B cell (primary cell): ENCODE data around the gene SNX11. TPM values are rescaled to one million over a fixed set of nuclear protein-coding genes. Genes with fewer than 3 reads are reported as not detected.

Experiments
- ATAC-seq: fragments of 200-7000 bp; cut with Tn5 transposase; one replicate; pipeline ENCODE4 v1.10.0; 2021; ENCODE audit warnings: low read depth, mild to moderate bottlenecking, moderate number of reproducible peaks, moderate library complexity
- CTCF ChIA-PET: fragments of 350-600 bp; sonication (Branson Sonifier 250); formaldehyde crosslinking; loops from one replicate; lab custom pipeline; 2021; ENCODE audit warnings: antibody characterized with exemption, inconsistent platforms; lab: Charles Lee
- POLR2A ChIA-PET: fragments of 350-600 bp; sonication (Branson Sonifier 250); formaldehyde crosslinking; loops from one replicate; lab custom pipeline; 2021; ENCODE audit warnings: antibody characterized with exemption; lab: Charles Lee
- DNase-seq: peaks from one replicate; pipeline ENCODE4 v3.0.0; 2013
- H2AFZ ChIP-seq: 2 replicates; pipeline ENCODE4 v1.6.1; 2012; ENCODE audit warnings: mild to moderate bottlenecking, low read depth, low read length; ENCODE audit not compliant: insufficient read depth, poor library complexity, severe bottlenecking
- H3K27ac ChIP-seq, 2 donors: 1 replicate in 1 of 2; 2 replicates in 1 of 2; pipeline ENCODE4 v1.5.1; 2012 to 2013; ENCODE audit warnings: low read length in 2 of 2, mild to moderate bottlenecking in 2 of 2, moderate library complexity in 1 of 2
- H3K27me3 ChIP-seq, 4 experiments: fragments of 200-600 bp in 1 of 4; sonication (generic) in 1 of 4; replicated peaks in 1 of 4; 1 replicate in 2 of 4; 2 replicates in 2 of 4; pipeline versions ENCODE4 v1.6.1 to v1.7.0; 2013 to 2016; ENCODE audit warnings: low read length in 3 of 4, mild to moderate bottlenecking in 2 of 4, mixed read lengths in 1 of 4, moderate library complexity in 1 of 4; ENCODE audit not compliant: insufficient read depth in 4 of 4, control insufficient read depth in 3 of 4; ENCODE audit errors: control extremely low read depth in 1 of 4
- H3K36me3 ChIP-seq, 2 experiments: replicated peaks in 1 of 2; 1 replicate in 1 of 2; 2 replicates in 1 of 2; pipeline versions ENCODE4 v1.6.1 to v1.7.1; 2013; ENCODE audit warnings: low read length in 1 of 2; ENCODE audit not compliant: insufficient read depth in 2 of 2, control insufficient read depth in 1 of 2; ENCODE audit errors: control extremely low read depth in 1 of 2, extremely low read depth in 1 of 2
- H3K4me1 ChIP-seq, 2 donors: fragments of 200-600 bp in 1 of 2; sonication (generic) in 1 of 2; 1 replicate in 1 of 2; 2 replicates in 1 of 2; pipeline versions ENCODE4 v1.5.1 to v1.6.1; 2013 to 2017; ENCODE audit warnings: low read length in 2 of 2; ENCODE audit not compliant: control insufficient read depth in 2 of 2, insufficient read depth in 2 of 2
- H3K4me2 ChIP-seq: replicated peaks from 2 replicates; pipeline ENCODE3; 2012; ENCODE audit warnings: mild to moderate bottlenecking, low read depth, low read length; ENCODE audit not compliant: poor library complexity, severe bottlenecking
- H3K4me3 ChIP-seq, 5 experiments: fragments of 200-600 bp in 1 of 5; sonication (generic) in 1 of 5; 1 replicate in 3 of 5; 2 replicates in 2 of 5; pipeline versions ENCODE4 v1.5.1 to v1.7.0; 2011 to 2016; ENCODE audit warnings: low read length in 4 of 5, mild to moderate bottlenecking in 4 of 5, low read depth in 2 of 5, control low read depth in 1 of 5, moderate library complexity in 1 of 5; ENCODE audit not compliant: insufficient read depth in 1 of 5; ENCODE audit errors: control extremely low read depth in 1 of 5, extremely low read depth in 1 of 5
- H3K79me2 ChIP-seq: fragments of 200-600 bp; sonication (generic); one replicate; pipeline ENCODE4 v1.6.0; 2016; ENCODE audit warnings: low read length; ENCODE audit not compliant: control insufficient read depth, insufficient read depth
- H3K9ac ChIP-seq: fragments of 200-600 bp; sonication (generic); 2 replicates; pipeline ENCODE4 v1.6.1; 2017; ENCODE audit warnings: mild to moderate bottlenecking, low read length, moderate library complexity
- H3K9me3 ChIP-seq, 3 donors: one replicate each; pipeline versions ENCODE4 v1.6.1 to v1.7.1; 2013; ENCODE audit warnings: low read length in 2 of 3; ENCODE audit not compliant: control insufficient read depth in 2 of 3, insufficient read depth in 1 of 3; ENCODE audit errors: control extremely low read depth in 1 of 3
- H4K20me1 ChIP-seq: 2 replicates; pipeline ENCODE4 v1.6.0; 2012; ENCODE audit warnings: mild to moderate bottlenecking, low read length; ENCODE audit not compliant: insufficient read depth, control insufficient read depth, poor library complexity, severe bottlenecking
- H3K27ac Mint-ChIP-seq: one replicate; pipeline ENCODE4 v1.8.0; 2021; ENCODE audit warnings: mixed read lengths
- H3K27me3 Mint-ChIP-seq: one replicate; pipeline ENCODE4 v1.8.0; 2021; ENCODE audit warnings: mixed read lengths
- H3K4me1 Mint-ChIP-seq: one replicate; pipeline ENCODE4 v1.8.0; 2021; ENCODE audit warnings: mixed read lengths
- H3K4me3 Mint-ChIP-seq: one replicate; pipeline ENCODE4 v1.8.0; 2021; ENCODE audit warnings: mixed read lengths
- H3K9me3 Mint-ChIP-seq: one replicate; pipeline ENCODE4 v1.8.0; 2022; ENCODE audit warnings: mixed read lengths; ENCODE audit not compliant: insufficient read depth
- EZH2 ChIP-seq: IDR thresholded peaks from 2 replicates; pipeline ENCODE4 v1.6.1; 2012; ENCODE audit warnings: borderline replicate concordance, low read depth, mild to moderate bottlenecking, moderate library complexity, low read length; ENCODE audit not compliant: insufficient read depth, poor library complexity, severe bottlenecking
- WGBS: methylation state at CpG from one replicate; pipeline ENCODE4 v1.1.5; 2013; ENCODE audit warnings: missing lambda C conversion rate; ENCODE audit not compliant: insufficient coverage; 5-methylcytosine and 5-hydroxymethylcytosine counted together
- intact Hi-C: fragments of 100-400 bp; cut with micrococcal nuclease; formaldehyde crosslinking; loops from one replicate; pipeline ENCODE4 v1.10.0; 2022
- polyA plus RNA-seq: library from polyadenylated mRNA; depleted of rRNA; stranded (reverse); fragments of >200 nt; gene quantifications from 2 replicates; pipeline ENCODE4 v1.2.3, GENCODE V29; 2012
- total RNA-seq, 2 donors: library from RNA; stranded (reverse); fragments of 120-200 nt in 1 of 2; gene quantifications; 1 replicate in 1 of 2; 2 replicates in 1 of 2; pipeline versions ENCODE4 v1.2.3 to v1.2.4, GENCODE V29; 2013 to 2022
- TF ChIP-seq, protein P1 (sequence below): fragments of 200-600 bp; IDR thresholded peaks from one replicate; pipeline ENCODE4 v1.8.0; 2022; ENCODE audit warnings: antibody characterized with exemption, mild to moderate bottlenecking

SNX11 gene
- total and polyA plus RNA-seq, 2 donors (not counting 1 experiment from before 2014, with no cell fraction given): 25.6 to 42.0 TPM

DNA sequence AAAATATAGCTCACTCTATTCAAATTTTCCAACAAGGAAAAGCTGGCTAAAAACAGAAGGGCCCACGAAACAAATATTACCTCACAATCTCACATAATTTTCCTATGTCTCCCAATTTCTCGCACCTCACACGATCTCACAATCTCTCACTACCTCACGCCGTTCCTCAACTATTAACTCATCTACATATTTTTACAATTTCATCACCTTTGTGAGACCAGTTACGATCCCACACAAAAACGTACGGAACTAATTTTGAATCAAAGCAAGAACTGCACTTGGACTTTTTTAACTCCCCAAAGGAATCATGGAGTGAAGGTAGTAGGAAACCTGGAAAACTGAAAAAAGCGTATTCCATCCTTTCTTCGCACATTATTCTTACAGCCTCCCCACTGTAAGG is 7.4 kb upstream of the SNX11 start:
- Histone ChIP-seq H2AFZ (no peak overlapping the region), H3K9me3 (peaks cover 0 to 4% (median 4%) of the 10 kb centered on the region in 3 donors), H3K4me3 (peak overlapping the region in 2 of 5 experiments; percentile 68 to 85), H3K36me3 (peaks cover 0 to 5% of the 10 kb centered on the region in 2 experiments), H3K27me3 (no peaks in the 10 kb centered on the region), H3K9ac (no peak overlapping the region), H3K79me2 (peaks cover 60% of the 10 kb centered on the region), H3K27ac (no peak overlapping the region), H3K4me2 (peak overlapping the region; percentile 84), H3K4me1 (peaks cover 18 to 27% of the 10 kb centered on the region in 2 donors), H4K20me1 (peaks cover 14% of the 10 kb centered on the region)
- Mint-ChIP-seq H3K4me3 (peak overlapping the region; percentile 91), H3K27me3 (no peaks in the 10 kb centered on the region), H3K27ac (peak overlapping the region; percentile 93), H3K4me1 (peaks cover 42% of the 10 kb centered on the region), H3K9me3 (no peaks in the 10 kb centered on the region)
- TF ChIP-seq, protein P1, sequence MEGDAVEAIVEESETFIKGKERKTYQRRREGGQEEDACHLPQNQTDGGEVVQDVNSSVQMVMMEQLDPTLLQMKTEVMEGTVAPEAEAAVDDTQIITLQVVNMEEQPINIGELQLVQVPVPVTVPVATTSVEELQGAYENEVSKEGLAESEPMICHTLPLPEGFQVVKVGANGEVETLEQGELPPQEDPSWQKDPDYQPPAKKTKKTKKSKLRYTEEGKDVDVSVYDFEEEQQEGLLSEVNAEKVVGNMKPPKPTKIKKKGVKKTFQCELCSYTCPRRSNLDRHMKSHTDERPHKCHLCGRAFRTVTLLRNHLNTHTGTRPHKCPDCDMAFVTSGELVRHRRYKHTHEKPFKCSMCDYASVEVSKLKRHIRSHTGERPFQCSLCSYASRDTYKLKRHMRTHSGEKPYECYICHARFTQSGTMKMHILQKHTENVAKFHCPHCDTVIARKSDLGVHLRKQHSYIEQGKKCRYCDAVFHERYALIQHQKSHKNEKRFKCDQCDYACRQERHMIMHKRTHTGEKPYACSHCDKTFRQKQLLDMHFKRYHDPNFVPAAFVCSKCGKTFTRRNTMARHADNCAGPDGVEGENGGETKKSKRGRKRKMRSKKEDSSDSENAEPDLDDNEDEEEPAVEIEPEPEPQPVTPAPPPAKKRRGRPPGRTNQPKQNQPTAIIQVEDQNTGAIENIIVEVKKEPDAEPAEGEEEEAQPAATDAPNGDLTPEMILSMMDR: no peak
- no peak for TF ChIP-seq EZH2
- POLR2A ChIA-PET: interaction anchor here (2.2 kb wide), 1 partner anchor 11 kb away, joined by 8 read pairs; no protein-coding TSS in a partner anchor
- intact Hi-C loops: loop anchor here (10.0 kb wide), 2 partner anchors 805 to 1095 kb away; partner anchors contain the start of gene UBE2Z
- DNase-seq: no peak
- CTCF ChIA-PET: interaction anchor here (1.0 to 2.9 kb wide), 5 partner anchors 11 to 73 kb away, joined by 3 to 13 read pairs (median 4); partner anchors contain the start of gene NFE2L1
- ATAC-seq: no peak
- 93% methylated on average over 7 of the region's 10 CpGs for WGBS

DNA sequence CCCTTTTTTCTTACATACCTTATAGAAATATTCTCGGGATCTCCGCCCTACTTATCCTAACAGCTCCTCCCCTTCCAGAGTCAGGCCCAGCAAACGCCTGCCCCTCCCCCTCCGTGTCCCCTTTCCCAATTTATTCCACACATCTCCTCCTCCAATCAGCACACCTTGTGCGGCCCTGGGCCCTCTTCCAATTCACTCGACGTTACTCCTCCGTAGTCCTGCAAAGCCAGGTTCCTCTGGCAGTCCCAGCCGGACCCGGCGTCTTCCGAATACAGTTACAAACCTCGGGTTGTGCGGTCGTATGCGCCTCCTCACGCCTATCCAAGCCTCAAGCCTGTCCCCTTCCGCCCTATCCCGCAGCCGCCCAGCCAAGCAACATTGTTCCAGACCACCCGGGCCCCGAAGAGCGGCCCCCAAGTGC is 7.0 kb upstream of the SNX11 start:
- Mint-ChIP-seq H3K4me3 (peak overlapping the region; percentile 91), H3K4me1 (peaks cover 42% of the 10 kb centered on the region), H3K27me3 (no peaks in the 10 kb centered on the region), H3K27ac (peak overlapping the region; percentile 93), H3K9me3 (no peaks in the 10 kb centered on the region)
- peak overlapping the region; percentile 94 for H2AFZ ChIP-seq
- H4K20me1 ChIP-seq: peaks cover 14% of the 10 kb centered on the region
- WGBS: 2% methylated on average over 23 of the region's 23 CpGs
- H3K36me3 ChIP-seq: peaks cover 0 to 5% of the 10 kb centered on the region in 2 experiments
- H3K27me3 ChIP-seq: no peaks in the 10 kb centered on the region
- peak overlapping the region in 1 of 2 donors; percentile 76 for H3K27ac ChIP-seq
- TF ChIP-seq EZH2: no peak
- TF ChIP-seq, protein P1: no peak
- peaks cover 56% of the 10 kb centered on the region for H3K79me2 ChIP-seq
- ATAC-seq: no peak
- no peak for DNase-seq
- H3K4me3 ChIP-seq: peak overlapping the region in 4 of 5 experiments; percentile 68 to 85 (median 77)
- POLR2A ChIA-PET: interaction anchor here (2.2 kb wide), 1 partner anchor 11 kb away, joined by 8 read pairs; no protein-coding TSS in a partner anchor
- CTCF ChIA-PET: interaction anchor here (0.9 to 2.9 kb wide), 5 partner anchors 11 to 64 kb away, joined by 3 to 13 read pairs (median 4); partner anchors contain the start of gene NFE2L1
- H3K4me1 ChIP-seq: peaks cover 18 to 27% of the 10 kb centered on the region in 2 donors
- H3K9ac ChIP-seq: peak overlapping the region; percentile 74
- intact Hi-C loops: loop anchor here (1.0 to 10.0 kb wide), 7 partner anchors 11 to 1094 kb away; partner anchors contain the start of genes NFE2L1 and UBE2Z
- peak overlapping the region; percentile 84 for H3K4me2 ChIP-seq
- H3K9me3 ChIP-seq: peaks cover 0 to 4% (median 4%) of the 10 kb centered on the region in 3 donors
